ENCODE measurements around the gene NKPD1. TPM values are rescaled to one million over a fixed set of nuclear protein-coding genes. Genes with fewer than 3 reads are reported as not detected.

The NKPD1 gene
- total and polyA plus RNA-seq, 2 experiments from 2014 or later: 0.11 TPM; not detected in 1

DNA sequence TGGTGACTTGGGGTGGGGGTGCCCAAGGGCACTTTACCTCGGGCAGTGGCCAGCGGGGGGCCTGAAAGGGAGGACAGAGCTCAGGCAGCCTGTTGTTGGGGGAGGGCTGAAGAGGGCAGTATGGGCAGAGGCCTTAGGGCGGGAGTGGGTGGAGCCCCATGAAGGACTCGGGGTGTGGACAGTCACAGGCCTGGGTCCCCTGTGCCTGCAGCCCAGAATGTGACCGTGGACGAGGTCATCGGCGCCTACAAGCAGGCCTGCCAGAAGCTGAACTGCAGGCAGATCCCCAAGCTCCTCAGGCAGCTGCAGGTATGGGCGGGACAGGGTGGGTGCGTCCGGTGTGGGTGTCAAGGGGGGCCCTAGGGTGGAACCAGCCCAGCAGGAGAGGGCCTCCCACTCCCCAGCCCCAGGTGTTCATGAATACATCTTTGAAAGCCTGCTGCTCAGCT is 22.5 kb downstream of the NKPD1 start:
- H3K27ac ChIP-seq: no peak overlapping the region
- no peak overlapping the region for H2AFZ ChIP-seq
- WGBS, 2 experiments (ENCODE audit: low coverage in 1 of 2, low lambda C conversion rate in 2 of 2, missing lambda C conversion rate in 2 of 2): 84 to 88% methylated on average over 9 to 11 of the region's 11 CpGs
- no peaks in the 10 kb centered on the region for H3K36me3 ChIP-seq (ENCODE audit: low read depth)
- H3K9me2 ChIP-seq (ENCODE audit: insufficient read depth): no peaks in the 10 kb centered on the region
- H3K9me3 ChIP-seq (ENCODE audit: low read depth): no peaks in the 10 kb centered on the region
- in situ Hi-C loops (cut with MboI): no loop called here
- H3K4me2 ChIP-seq (ENCODE audit: unreplicated experiment): no peak overlapping the region
- no peaks in the 10 kb centered on the region for H3K4me1 ChIP-seq (ENCODE audit: insufficient read depth)
- H3K9ac ChIP-seq: no peak overlapping the region
- no peak for TF ChIP-seq EZH2phosphoT487 (IDR thresholded peaks at IDR 0.05; ENCODE audit: insufficient read depth, low read depth)
- no peak for TF ChIP-seq EZH2 (IDR thresholded peaks at IDR 0.05; ENCODE audit: insufficient read depth, poor library complexity, severe bottlenecking)
- H3K79me2 ChIP-seq (ENCODE audit: insufficient read depth): peaks cover 31% of the 10 kb centered on the region
- H3K4me3 ChIP-seq: no peak overlapping the region
- DNase-seq: no peak
- H3K27me3 ChIP-seq (replicated peaks; ENCODE audit: insufficient read depth): no peaks in the 10 kb centered on the region
- no peaks in the 10 kb centered on the region for H4K20me1 ChIP-seq (ENCODE audit: insufficient read depth)
- no peaks in the 10 kb centered on the region for H3F3A ChIP-seq (ENCODE audit: insufficient read depth)

DNA sequence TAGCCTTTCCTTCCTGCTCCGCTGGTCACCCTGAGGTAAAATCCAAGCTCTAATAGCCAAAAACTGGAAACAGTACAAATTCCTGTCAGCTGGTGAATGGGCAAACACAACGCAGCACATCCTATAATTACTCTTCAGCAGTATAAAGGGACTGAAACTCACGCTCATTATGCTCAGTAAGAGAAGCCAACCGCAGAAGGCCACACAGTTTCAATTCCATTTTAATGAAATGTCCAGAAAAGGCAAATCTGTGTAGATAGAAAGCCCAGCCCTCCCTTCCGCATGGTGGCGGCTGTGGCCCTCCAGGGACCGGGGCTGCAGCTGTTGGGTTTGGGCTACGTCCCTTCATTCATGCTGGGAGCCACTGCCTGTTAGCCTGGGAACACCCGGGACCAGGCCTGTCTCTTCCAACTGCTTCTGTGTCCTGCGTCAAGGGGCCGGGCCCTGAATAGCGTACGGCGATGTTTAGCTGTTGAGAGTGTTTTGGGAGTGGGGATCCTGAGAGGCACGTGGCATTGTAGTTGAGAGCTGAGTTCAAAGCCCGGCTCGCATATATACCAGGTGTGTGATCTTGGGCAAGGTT is 23.5 kb downstream of the NKPD1 start:
- Histone ChIP-seq H3K36me3 (ENCODE audit: low read depth) (no peaks in the 10 kb centered on the region), H2AFZ (no peak overlapping the region), H3K9me2 (ENCODE audit: insufficient read depth) (no peaks in the 10 kb centered on the region), H3K79me2 (ENCODE audit: insufficient read depth) (peaks cover 40% of the 10 kb centered on the region), H3K27me3 (replicated peaks; ENCODE audit: insufficient read depth) (no peaks in the 10 kb centered on the region), H4K20me1 (ENCODE audit: insufficient read depth) (no peaks in the 10 kb centered on the region), H3K4me2 (ENCODE audit: unreplicated experiment) (no peak overlapping the region), H3K9ac (no peak overlapping the region), H3K27ac (no peak overlapping the region), H3K4me1 (ENCODE audit: insufficient read depth) (no peaks in the 10 kb centered on the region), H3F3A (ENCODE audit: insufficient read depth) (no peaks in the 10 kb centered on the region), H3K4me3 (no peak overlapping the region), H3K9me3 (ENCODE audit: low read depth) (no peaks in the 10 kb centered on the region)
- in situ Hi-C loops (cut with MboI): no loop called here
- no peak for TF ChIP-seq EZH2phosphoT487 (IDR thresholded peaks at IDR 0.05; ENCODE audit: insufficient read depth, low read depth)
- no peak for TF ChIP-seq EZH2 (IDR thresholded peaks at IDR 0.05; ENCODE audit: insufficient read depth, poor library complexity, severe bottlenecking)
- no peak for DNase-seq
- 94 to 96% methylated on average over 17 of the region's 17 CpGs for WGBS, 2 experiments (ENCODE audit: low coverage in 1 of 2, low lambda C conversion rate in 2 of 2, missing lambda C conversion rate in 2 of 2)

DNA sequence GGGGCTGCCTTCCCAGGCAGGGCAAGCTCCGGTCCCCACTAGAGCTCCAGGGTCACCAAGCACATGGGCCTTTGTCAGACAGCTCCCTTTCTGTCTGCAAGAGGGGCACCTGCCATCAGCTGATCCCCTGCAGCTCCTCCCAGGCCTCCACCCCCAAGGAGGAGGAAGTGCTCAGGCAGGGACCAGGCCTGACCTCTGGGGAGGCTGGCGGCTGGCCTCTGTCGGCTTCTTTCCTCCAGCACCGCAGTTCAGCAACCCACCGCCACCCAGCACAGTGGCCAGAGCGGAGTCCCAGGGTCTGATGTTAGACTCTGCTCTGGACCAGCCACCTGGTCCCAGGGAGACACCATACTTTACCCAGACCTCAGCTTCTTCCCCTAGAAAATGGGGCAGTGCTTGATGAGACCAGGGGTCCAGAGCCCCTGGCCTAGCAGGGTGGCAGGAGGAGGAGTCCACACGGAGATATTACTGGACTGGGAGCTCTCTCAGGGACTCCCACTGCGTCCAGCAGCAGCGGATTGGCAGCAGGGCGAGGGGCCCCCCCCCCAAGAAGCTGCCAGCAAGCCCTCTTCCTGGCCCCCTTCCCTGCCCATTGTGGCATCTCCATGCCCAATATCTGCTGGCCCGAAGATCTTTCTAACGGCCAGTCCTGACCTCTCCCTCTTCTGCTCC is 24.1 kb downstream of the NKPD1 start:
- no peaks in the 10 kb centered on the region for H3K9me3 ChIP-seq (ENCODE audit: low read depth)
- no peaks in the 10 kb centered on the region for H3K36me3 ChIP-seq (ENCODE audit: low read depth)
- no peak overlapping the region for H3K4me3 ChIP-seq
- 96 to 98% methylated on average over 12 of the region's 12 CpGs for WGBS, 2 experiments (ENCODE audit: low coverage in 1 of 2, low lambda C conversion rate in 2 of 2, missing lambda C conversion rate in 2 of 2)
- H3K9me2 ChIP-seq (ENCODE audit: insufficient read depth): no peaks in the 10 kb centered on the region
- no peak overlapping the region for H3K27ac ChIP-seq
- no peaks in the 10 kb centered on the region for H3K4me1 ChIP-seq (ENCODE audit: insufficient read depth)
- in situ Hi-C loops (cut with MboI): no loop called here
- H3K79me2 ChIP-seq (ENCODE audit: insufficient read depth): peaks cover 47% of the 10 kb centered on the region
- no peak overlapping the region for H3K9ac ChIP-seq
- no peak for DNase-seq
- no peak overlapping the region for H2AFZ ChIP-seq
- no peak for TF ChIP-seq EZH2 (IDR thresholded peaks at IDR 0.05; ENCODE audit: insufficient read depth, poor library complexity, severe bottlenecking)
- no peak for TF ChIP-seq EZH2phosphoT487 (IDR thresholded peaks at IDR 0.05; ENCODE audit: insufficient read depth, low read depth)
- H3K27me3 ChIP-seq (replicated peaks; ENCODE audit: insufficient read depth): no peaks in the 10 kb centered on the region
- H3K4me2 ChIP-seq (ENCODE audit: unreplicated experiment): no peak overlapping the region
- H3F3A ChIP-seq (ENCODE audit: insufficient read depth): no peaks in the 10 kb centered on the region
- H4K20me1 ChIP-seq (ENCODE audit: insufficient read depth): no peaks in the 10 kb centered on the region

DNA sequence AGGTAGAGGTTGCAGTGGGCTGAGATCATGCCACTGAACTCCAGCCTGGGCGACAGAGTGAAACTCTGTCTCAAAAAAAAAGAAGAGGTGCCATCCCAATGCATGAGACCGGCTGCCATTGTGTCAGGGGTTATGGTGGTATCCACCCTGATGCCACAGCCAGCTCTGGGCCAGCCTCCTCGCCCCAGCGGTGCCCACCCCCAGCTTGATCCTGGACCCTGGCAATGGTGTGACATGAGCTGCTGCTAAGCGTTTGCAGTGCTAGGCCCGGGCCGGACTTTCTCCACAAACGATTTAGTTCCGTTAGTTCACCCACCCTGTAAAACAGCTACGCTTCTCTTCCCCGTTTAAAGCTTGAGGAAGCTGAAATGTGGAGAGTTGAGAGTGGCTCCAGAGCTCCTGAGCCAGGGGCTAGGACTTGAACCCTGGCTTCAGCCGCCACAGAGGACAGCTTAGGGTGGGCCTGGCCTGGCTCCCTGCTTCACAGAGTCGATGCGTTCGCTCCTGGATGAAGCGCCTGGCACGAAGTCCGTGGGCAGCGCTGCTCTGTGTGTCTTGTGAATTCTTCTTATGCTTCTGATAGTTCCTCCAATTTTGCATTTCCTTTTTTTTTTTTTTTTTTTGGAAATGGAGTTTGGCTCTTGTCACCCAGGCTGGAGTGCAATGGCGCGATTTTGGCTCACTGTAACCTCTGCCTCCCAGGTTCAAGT is 25.5 kb downstream of the NKPD1 start:
- no peak for DNase-seq
- Histone ChIP-seq H3K4me1 (ENCODE audit: insufficient read depth) (no peaks in the 10 kb centered on the region), H3K9me3 (ENCODE audit: low read depth) (no peaks in the 10 kb centered on the region), H3K9me2 (ENCODE audit: insufficient read depth) (no peaks in the 10 kb centered on the region), H4K20me1 (ENCODE audit: insufficient read depth) (no peaks in the 10 kb centered on the region), H3F3A (ENCODE audit: insufficient read depth) (no peaks in the 10 kb centered on the region), H3K79me2 (ENCODE audit: insufficient read depth) (peaks cover 55% of the 10 kb centered on the region), H2AFZ (no peak overlapping the region), H3K4me2 (ENCODE audit: unreplicated experiment) (no peak overlapping the region), H3K27ac (no peak overlapping the region), H3K36me3 (ENCODE audit: low read depth) (no peaks in the 10 kb centered on the region), H3K9ac (no peak overlapping the region), H3K27me3 (replicated peaks; ENCODE audit: insufficient read depth) (no peaks in the 10 kb centered on the region), H3K4me3 (no peak overlapping the region)
- TF ChIP-seq EZH2 (IDR thresholded peaks at IDR 0.05; ENCODE audit: insufficient read depth, poor library complexity, severe bottlenecking): no peak
- no peak for TF ChIP-seq EZH2phosphoT487 (IDR thresholded peaks at IDR 0.05; ENCODE audit: insufficient read depth, low read depth)
- 95 to 97% methylated on average over 21 of the region's 21 CpGs for WGBS, 2 experiments (ENCODE audit: low coverage in 1 of 2, low lambda C conversion rate in 2 of 2, missing lambda C conversion rate in 2 of 2)
- in situ Hi-C loops (cut with MboI): no loop called here

All from GM23248 (cell line).